ENCODE data around the gene PET100.
A peak's percentile ranks its signal among the peaks of the same experiment; 100 is the strongest.

PET100 gene

DNA sequence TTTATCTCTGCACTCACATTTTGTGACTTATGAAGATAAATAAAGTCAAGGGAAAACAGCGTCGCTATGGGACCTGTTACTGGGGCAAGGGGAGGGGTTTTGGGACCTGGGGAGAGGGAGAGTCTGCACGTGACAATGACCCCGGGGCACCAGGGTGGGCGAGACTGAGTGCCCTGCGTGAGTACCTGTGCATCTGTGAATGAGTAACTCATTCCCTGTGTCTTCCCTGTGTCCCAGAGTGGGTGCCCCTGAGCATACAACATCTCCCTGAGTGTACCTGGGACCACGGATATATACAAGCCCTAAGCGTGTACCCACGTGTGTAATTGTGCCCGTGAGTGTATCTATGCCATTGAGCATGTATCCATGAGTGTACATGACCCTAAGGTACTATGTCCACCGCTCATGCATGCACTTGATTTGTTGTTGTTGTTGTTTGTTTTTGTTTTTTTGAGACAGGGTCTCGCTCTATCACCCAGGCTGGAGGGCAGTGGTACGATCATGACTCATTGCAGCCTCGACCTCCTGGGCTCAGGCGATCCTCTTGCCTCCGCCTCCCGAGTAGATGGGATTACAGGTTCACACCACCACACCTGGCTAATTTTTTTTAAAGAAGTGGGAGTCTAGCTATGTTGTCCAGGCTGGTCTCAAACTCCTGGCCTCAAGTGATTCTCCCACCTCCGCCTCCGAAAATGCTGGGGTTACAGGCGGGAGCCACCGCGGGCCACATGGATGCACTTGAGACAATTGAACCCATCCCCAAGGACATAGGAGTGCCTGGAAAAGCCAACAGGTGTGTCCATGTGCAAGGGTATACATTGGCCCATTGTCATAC is 50.4 kb downstream of the PET100 start:
- no peak for DNase-seq (ENCODE audit: low read depth in 2 of 2)

DNA sequence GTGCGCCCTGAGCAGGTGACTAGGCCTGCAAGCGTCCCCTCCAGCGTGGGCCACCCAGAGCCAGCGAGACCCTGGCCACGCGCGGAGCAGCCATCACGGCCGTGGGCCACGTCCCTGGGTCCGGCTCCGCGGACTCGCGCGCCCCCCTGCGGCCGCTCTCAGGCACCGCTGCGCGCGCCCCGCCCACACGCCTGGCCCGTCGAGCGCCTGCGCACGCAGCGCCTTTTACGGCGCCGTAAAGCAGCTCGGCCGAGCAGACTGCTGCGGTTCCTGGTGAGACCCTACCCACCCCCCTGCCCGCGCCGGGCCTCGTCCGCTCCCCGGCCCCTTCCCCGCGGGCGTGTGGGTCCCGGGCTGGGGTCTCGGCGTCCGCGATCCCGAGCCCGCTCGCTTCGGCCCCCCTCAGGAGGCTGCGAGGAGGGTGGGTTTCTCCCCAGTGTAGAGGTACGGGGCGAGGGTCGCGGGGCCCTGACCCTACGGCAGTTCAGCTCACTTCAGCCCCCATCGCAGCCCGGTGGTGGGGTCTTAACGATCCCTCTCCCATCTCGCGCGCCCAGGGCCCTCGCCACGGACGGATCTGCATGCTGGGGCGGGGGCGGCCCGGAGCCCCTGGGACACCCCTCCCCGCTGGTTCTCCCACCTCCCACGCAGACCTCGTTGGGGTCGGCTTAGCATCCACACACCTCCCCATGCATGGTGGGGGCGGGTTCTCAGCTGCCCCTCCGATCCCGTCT is 51.2 kb downstream of the PET100 start, which contains the start of gene TRAPPC5:
Gene TRAPPC5 (plus strand): TSS at position 228 of the 734 bp plus-strand sequence. CDS start 1,421 bp downstream, outside the sequence.
- peak; percentile 68 to 84 for DNase-seq (ENCODE audit: low read depth in 2 of 2)

Data from stimulated activated CD4-positive, alpha-beta T cell treated with anti-CD3 and anti-CD28 coated beads, Interleukin-15, amount 100 ng/mL, for 48 hours (primary cell).